ENCODE data around the gene WDPCP.
"Not testable (repeated sequence)": the region's sequence is repeated elsewhere in the genome, so short reads cannot be mapped to it uniquely, and the experiment has no call there.

Gene WDPCP

GRCh38 chr2:63589148-63589958 is 1.1 kb upstream of the WDPCP start:
- DNase-seq, result no peak

GRCh38 chr2:63587814-63588384 is 378 bp downstream of the WDPCP start:
- DNase-seq, result no peak

- DNase-seq, result no peak
Observed at GRCh38 chr2:63582873-63583272, 5.4 kb downstream of the WDPCP start.

- DNase-seq, result no peak
Observed at GRCh38 chr2:63581298-63581961, 6.8 kb downstream of the WDPCP start.

GRCh38 chr2:63580651-63581297 is 7.5 kb downstream of the WDPCP start:
- DNase-seq, result no peak

GRCh38 chr2:63578767-63579166 is 9.5 kb downstream of the WDPCP start:
- DNase-seq, result no peak

GRCh38 chr2:63576546-63576945 is 11.7 kb downstream of the WDPCP start:
- DNase-seq, result no peak

GRCh38 chr2:63573726-63574345 is 14.4 kb downstream of the WDPCP start:
- DNase-seq, result not testable (repeated sequence)

- DNase-seq, result not testable (repeated sequence)
Observed at GRCh38 chr2:63573026-63573425, 15.3 kb downstream of the WDPCP start.

GRCh38 chr2:63572001-63572400 is 16.3 kb downstream of the WDPCP start:
- no peak for DNase-seq

- DNase-seq, result no peak
Observed at GRCh38 chr2:63571291-63571690, 17.0 kb downstream of the WDPCP start.

- DNase-seq, result no peak
Observed at GRCh38 chr2:63569740-63570139, 18.5 kb downstream of the WDPCP start.

- no peak for DNase-seq
Observed at GRCh38 chr2:63562751-63563150, 25.5 kb downstream of the WDPCP start.

GRCh38 chr2:63558922-63559321 is 29.4 kb downstream of the WDPCP start:
- not testable (repeated sequence) for DNase-seq

GRCh38 chr2:63557819-63558218 is 30.5 kb downstream of the WDPCP start:
- DNase-seq, result not testable (repeated sequence)

GRCh38 chr2:63555931-63556330 is 32.3 kb downstream of the WDPCP start:
- no peak for DNase-seq

GRCh38 chr2:63555299-63555698 is 33.0 kb downstream of the WDPCP start:
- DNase-seq, result no peak

GRCh38 chr2:63553049-63553448 is 35.2 kb downstream of the WDPCP start:
- DNase-seq, result no peak

- no peak for DNase-seq
Observed at GRCh38 chr2:63545023-63545422, 43.3 kb downstream of the WDPCP start.

- DNase-seq, result no peak
Observed at GRCh38 chr2:63544017-63544627, 44.2 kb downstream of the WDPCP start.

GRCh38 chr2:63539416-63540162 is 48.7 kb downstream of the WDPCP start:
- DNase-seq, result no peak

- no peak for DNase-seq
Observed at GRCh38 chr2:63538390-63538789, 49.9 kb downstream of the WDPCP start.

Data from stimulated activated CD4-positive, alpha-beta T cell treated with anti-CD3 and anti-CD28 coated beads, Interleukin-4, amount 100 ng/mL, for 1 hour (primary cell).